ENCODE results near the gene ERV3-1.

GRCh38 chr7:65001291-65001814, 5.1 kb downstream of the ERV3-1 start:
- TF ChIP-seq EZH2 (IDR thresholded peaks at IDR 0.05; ENCODE audit: low read depth): no peak
- no peak for TF ChIP-seq CTCF (conservative IDR thresholded peaks at IDR 0.05)

Measured in PC-9 (cell line).